ENCODE results near the gene ENKD1. TPM values are rescaled to one million over a fixed set of nuclear protein-coding genes. Genes with fewer than 3 reads are reported as not detected.

Gene ENKD1
- total and polyA plus RNA-seq, 2 of the 13 experiments (the other 11 are each of a cell fraction or from before 2014, with no cell fraction given) = 10.8 to 20.8 TPM

DNA sequence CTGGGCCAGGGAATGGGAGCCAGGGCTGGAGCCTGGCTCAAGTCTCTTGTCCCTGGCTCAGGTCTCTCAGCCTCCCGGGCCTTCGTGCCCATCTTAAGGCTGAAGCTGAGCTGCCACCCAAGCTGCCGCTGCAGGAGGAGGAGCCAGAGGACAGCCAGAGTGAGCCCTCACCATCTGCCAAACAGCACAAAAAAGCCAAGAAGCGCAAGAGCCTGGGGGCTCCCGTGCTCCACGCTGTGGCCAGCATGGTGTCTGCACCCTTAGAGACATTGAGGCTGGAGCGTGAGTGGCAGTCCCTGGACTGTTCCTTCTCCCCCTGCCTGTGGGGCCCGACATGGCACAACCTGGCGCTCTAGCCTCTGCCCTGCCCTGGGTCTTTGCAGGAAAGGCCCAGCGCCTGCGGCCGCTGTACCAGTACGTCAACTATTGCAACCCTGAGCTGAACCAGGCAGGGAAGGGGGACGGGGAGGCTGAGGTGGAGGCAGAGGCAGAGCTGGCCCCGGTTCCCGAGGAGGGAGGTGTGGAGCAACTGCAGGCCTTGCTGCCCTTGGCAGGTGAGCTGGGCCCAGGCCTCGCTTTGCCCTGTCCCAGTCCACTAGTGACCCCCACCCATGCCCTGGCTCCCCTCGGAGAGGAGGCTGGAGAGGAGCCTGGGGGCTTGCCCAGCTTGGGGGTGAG is 1.4 kb upstream of the ENKD1 start (continued):
- TF ChIP-seq, protein P1, sequence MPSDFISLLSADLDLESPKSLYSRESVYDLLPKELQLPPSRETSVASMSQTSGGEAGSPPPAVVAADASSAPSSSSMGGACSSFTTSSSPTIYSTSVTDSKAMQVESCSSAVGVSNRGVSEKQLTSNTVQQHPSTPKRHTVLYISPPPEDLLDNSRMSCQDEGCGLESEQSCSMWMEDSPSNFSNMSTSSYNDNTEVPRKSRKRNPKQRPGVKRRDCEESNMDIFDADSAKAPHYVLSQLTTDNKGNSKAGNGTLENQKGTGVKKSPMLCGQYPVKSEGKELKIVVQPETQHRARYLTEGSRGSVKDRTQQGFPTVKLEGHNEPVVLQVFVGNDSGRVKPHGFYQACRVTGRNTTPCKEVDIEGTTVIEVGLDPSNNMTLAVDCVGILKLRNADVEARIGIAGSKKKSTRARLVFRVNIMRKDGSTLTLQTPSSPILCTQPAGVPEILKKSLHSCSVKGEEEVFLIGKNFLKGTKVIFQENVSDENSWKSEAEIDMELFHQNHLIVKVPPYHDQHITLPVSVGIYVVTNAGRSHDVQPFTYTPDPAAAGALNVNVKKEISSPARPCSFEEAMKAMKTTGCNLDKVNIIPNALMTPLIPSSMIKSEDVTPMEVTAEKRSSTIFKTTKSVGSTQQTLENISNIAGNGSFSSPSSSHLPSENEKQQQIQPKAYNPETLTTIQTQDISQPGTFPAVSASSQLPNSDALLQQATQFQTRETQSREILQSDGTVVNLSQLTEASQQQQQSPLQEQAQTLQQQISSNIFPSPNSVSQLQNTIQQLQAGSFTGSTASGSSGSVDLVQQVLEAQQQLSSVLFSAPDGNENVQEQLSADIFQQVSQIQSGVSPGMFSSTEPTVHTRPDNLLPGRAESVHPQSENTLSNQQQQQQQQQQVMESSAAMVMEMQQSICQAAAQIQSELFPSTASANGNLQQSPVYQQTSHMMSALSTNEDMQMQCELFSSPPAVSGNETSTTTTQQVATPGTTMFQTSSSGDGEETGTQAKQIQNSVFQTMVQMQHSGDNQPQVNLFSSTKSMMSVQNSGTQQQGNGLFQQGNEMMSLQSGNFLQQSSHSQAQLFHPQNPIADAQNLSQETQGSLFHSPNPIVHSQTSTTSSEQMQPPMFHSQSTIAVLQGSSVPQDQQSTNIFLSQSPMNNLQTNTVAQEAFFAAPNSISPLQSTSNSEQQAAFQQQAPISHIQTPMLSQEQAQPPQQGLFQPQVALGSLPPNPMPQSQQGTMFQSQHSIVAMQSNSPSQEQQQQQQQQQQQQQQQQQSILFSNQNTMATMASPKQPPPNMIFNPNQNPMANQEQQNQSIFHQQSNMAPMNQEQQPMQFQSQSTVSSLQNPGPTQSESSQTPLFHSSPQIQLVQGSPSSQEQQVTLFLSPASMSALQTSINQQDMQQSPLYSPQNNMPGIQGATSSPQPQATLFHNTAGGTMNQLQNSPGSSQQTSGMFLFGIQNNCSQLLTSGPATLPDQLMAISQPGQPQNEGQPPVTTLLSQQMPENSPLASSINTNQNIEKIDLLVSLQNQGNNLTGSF (CRISPR knock-in tag; IDR thresholded peaks at IDR 0.05) = no peak
- TF ChIP-seq ZNF816 (CRISPR knock-in tag; IDR thresholded peaks at IDR 0.05; ENCODE audit: borderline replicate concordance) (no peak), ZFP82 (CRISPR knock-in tag; IDR thresholded peaks at IDR 0.05; ENCODE audit: borderline replicate concordance) (no peak), PPARG (CRISPR knock-in tag; conservative IDR thresholded peaks at IDR 0.05) (peak; percentile 68), FOXJ3 (CRISPR knock-in tag; IDR thresholded peaks at IDR 0.05; ENCODE audit: borderline replicate concordance) (no peak), HOXA5 (CRISPR knock-in tag; IDR thresholded peaks at IDR 0.05) (peak; percentile 92), PAX8 (CRISPR knock-in tag; IDR thresholded peaks at IDR 0.05; ENCODE audit: borderline replicate concordance) (no peak), ARID2 (CRISPR knock-in tag; IDR thresholded peaks at IDR 0.05; ENCODE audit: borderline replicate concordance) (peak; percentile 93; the same call in 1 of the 2 replicates), ARNT (IDR thresholded peaks at IDR 0.05) (no peak), ZNF24 (IDR thresholded peaks at IDR 0.05) (no peak), ATAD3A (CRISPR knock-in tag; IDR thresholded peaks at IDR 0.05) (no peak), ZBTB7A (CRISPR knock-in tag; IDR thresholded peaks at IDR 0.05) (peak; percentile 53; the same call in 1 of the 2 replicates)
- TF ChIP-seq, protein P2, sequence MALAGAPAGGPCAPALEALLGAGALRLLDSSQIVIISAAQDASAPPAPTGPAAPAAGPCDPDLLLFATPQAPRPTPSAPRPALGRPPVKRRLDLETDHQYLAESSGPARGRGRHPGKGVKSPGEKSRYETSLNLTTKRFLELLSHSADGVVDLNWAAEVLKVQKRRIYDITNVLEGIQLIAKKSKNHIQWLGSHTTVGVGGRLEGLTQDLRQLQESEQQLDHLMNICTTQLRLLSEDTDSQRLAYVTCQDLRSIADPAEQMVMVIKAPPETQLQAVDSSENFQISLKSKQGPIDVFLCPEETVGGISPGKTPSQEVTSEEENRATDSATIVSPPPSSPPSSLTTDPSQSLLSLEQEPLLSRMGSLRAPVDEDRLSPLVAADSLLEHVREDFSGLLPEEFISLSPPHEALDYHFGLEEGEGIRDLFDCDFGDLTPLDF (CRISPR knock-in tag; IDR thresholded peaks at IDR 0.05) = no peak
- TF ChIP-seq, protein P3, sequence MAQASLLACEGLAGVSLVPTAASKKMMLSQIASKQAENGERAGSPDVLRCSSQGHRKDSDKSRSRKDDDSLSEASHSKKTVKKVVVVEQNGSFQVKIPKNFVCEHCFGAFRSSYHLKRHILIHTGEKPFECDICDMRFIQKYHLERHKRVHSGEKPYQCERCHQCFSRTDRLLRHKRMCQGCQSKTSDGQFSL (CRISPR knock-in tag; IDR thresholded peaks at IDR 0.05) = 0 out of 2 replicates have a peak, but pooled peaks have one; percentile 29
- TF ChIP-seq, protein P4, sequence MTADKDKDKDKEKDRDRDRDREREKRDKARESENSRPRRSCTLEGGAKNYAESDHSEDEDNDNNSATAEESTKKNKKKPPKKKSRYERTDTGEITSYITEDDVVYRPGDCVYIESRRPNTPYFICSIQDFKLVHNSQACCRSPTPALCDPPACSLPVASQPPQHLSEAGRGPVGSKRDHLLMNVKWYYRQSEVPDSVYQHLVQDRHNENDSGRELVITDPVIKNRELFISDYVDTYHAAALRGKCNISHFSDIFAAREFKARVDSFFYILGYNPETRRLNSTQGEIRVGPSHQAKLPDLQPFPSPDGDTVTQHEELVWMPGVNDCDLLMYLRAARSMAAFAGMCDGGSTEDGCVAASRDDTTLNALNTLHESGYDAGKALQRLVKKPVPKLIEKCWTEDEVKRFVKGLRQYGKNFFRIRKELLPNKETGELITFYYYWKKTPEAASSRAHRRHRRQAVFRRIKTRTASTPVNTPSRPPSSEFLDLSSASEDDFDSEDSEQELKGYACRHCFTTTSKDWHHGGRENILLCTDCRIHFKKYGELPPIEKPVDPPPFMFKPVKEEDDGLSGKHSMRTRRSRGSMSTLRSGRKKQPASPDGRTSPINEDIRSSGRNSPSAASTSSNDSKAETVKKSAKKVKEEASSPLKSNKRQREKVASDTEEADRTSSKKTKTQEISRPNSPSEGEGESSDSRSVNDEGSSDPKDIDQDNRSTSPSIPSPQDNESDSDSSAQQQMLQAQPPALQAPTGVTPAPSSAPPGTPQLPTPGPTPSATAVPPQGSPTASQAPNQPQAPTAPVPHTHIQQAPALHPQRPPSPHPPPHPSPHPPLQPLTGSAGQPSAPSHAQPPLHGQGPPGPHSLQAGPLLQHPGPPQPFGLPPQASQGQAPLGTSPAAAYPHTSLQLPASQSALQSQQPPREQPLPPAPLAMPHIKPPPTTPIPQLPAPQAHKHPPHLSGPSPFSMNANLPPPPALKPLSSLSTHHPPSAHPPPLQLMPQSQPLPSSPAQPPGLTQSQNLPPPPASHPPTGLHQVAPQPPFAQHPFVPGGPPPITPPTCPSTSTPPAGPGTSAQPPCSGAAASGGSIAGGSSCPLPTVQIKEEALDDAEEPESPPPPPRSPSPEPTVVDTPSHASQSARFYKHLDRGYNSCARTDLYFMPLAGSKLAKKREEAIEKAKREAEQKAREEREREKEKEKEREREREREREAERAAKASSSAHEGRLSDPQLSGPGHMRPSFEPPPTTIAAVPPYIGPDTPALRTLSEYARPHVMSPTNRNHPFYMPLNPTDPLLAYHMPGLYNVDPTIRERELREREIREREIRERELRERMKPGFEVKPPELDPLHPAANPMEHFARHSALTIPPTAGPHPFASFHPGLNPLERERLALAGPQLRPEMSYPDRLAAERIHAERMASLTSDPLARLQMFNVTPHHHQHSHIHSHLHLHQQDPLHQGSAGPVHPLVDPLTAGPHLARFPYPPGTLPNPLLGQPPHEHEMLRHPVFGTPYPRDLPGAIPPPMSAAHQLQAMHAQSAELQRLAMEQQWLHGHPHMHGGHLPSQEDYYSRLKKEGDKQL (CRISPR knock-in tag; IDR thresholded peaks at IDR 0.05; ENCODE audit: low read depth) = no peak
- TF ChIP-seq, protein P5, sequence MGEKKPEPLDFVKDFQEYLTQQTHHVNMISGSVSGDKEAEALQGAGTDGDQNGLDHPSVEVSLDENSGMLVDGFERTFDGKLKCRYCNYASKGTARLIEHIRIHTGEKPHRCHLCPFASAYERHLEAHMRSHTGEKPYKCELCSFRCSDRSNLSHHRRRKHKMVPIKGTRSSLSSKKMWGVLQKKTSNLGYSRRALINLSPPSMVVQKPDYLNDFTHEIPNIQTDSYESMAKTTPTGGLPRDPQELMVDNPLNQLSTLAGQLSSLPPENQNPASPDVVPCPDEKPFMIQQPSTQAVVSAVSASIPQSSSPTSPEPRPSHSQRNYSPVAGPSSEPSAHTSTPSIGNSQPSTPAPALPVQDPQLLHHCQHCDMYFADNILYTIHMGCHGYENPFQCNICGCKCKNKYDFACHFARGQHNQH (CRISPR knock-in tag; IDR thresholded peaks at IDR 0.05) = peak; percentile 74; the same call in 1 of the 2 replicates

Measured in HepG2 (cell line).